ENCODE data around the gene MEF2B.

MEF2B gene

GRCh38 chr19:19096641-19097627, 73.1 kb downstream of the MEF2B start:
- no peak for DNase-seq

DNA sequence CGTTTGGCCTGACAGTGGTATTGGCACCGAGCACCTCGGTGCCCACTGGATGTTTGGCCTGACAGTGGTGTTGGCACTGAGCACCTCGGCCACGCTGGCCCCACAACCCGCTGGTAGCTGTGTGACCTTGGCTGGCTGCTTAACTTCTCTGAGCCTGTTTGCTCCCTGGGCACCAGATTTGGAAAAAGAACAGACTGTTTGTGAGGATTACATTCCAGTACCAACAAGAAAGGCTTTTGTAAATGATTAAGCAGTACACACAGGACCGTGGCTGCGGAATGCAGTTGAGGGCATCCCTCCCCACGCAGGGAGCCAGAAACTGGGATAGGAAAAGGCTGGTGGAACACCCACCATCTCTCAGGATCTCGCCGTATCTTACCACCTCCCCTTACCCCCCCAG, 74.4 kb downstream of the MEF2B start:
- DNase-seq, result no peak
